ENCODE measurements around the gene BHLHA15.
A peak's percentile ranks its signal among the peaks of the same experiment; 100 is the strongest.

The BHLHA15 gene

DNA sequence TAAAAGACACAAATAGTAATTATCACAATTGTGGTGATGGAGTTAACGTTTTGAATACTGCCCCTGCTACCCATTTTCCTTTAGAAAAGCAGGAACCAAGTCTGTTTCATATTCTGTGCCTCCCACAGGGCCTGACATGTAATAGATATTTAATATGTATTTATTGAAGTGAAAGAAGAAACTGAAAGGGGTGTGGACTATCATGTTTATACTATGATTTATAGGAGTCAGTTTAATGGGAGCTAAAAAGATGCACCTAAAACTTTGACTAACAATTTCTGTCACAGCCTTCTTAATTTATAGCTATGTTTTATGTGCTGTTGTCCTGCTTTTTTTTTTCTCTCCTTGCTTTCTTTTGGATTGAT is 24.1 kb upstream of the BHLHA15 start:
- DNase-seq (ENCODE audit: low spot score), result no peak

DNA sequence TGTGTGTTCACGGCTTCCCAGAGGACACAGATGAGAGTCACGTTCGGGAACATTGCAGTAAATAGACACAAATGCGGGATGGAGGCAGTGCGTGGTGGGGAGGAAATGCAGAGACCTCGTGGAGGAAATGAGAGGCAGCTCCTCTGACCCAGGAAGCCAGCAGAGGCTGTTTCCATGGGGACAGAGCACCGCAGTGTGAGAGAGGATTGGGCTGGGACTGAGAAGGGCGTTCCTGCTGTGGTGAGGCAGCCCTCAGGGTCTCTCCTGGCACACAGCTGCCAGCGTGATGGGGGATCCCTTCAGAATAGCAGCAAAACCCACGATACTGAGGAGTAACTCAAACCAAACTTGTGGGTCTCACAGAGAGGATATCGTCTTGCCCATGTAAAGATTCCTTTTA is 21.7 kb upstream of the BHLHA15 start:
- DNase-seq (ENCODE audit: low spot score), result no peak

DNA sequence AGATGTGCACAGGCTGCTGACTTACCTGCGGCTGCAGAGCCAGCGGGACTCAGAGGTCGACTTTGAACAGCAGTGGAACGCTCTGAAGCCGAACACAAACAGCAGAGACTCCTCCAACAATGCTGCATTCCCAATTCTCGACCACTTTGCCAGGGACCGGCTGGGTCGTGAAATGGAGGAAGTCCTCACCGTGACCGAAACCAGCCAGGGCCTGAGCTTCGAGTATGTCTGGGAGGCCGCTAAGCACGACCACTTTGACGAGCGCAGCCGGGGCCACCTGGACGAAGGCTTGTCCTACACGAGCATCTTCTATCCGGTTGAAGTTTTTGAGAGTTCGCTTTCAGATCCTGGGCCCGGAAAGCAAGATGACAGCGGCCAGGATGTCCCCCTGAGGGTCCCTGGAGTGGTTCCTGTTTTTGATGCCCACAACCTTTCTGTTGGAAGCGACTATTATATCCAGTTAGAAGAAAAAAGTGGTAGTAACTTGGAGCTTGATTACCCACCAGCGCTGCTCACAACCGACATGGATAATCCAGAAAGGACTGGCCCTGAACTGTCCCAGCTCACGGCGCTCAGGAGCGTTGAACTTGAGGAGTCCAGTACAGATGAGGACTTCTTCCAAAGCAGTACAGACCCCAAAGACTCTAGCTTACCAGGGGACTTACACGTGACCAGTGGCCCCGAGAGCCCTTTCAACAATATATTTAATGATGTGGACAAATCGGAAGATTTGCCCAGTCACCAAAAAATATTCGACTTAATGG is 19.4 kb upstream of the BHLHA15 start:
- no peak for DNase-seq (ENCODE audit: low spot score)

DNA sequence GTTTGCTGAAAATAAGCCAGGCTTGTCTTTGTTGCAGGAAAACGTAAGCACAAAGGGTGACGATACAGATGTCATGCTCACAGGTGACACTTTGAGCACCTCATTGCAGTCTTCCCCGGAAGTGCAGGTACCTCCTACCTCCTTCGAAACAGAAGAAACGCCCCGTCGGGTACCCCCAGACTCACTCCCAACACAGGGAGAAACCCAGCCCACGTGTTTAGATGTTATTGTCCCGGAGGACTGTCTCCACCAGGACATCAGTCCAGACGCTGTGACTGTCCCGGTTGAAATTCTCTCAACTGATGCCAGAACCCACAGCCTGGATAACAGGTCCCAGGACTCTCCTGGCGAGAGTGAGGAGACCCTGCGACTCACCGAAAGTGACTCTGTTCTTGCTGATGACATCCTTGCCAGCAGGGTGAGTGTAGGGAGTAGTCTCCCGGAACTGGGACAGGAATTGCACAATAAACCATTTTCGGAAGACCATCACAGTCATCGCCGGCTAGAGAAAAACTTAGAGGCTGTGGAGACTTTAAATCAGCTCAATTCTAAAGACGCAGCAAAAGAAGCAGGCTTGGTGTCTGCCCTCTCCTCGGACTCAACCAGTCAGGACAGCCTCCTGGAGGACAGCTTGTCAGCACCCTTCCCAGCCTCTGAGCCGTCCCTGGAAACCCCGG is 18.3 kb upstream of the BHLHA15 start:
- DNase-seq (ENCODE audit: low spot score), result no peak

DNA sequence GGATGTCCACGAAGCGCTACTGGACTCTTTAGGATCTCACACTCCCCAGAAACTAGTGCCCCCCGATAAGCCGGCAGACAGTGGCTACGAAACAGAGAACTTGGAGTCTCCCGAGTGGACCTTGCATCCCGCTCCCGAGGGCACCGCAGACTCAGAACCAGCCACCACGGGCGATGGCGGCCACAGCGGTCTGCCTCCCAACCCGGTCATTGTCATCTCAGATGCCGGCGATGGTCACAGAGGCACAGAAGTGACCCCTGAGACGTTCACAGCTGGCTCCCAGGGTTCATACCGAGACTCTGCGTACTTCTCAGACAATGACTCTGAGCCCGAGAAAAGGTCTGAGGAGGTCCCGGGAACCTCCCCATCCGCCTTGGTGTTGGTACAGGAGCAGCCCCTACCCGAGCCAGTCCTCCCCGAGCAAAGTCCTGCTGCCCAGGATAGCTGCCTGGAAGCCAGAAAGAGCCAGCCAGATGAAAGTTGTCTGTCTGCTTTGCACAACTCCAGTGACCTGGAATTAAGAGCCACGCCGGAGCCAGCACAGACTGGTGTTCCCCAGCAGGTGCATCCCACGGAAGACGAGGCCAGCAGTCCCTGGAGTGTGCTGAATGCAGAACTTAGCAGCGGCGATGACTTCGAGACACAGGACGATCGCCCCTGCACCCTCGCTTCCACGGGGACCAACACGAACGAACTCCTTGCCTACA is 17.6 kb upstream of the BHLHA15 start:
- DNase-seq (ENCODE audit: low spot score), result no peak

DNA sequence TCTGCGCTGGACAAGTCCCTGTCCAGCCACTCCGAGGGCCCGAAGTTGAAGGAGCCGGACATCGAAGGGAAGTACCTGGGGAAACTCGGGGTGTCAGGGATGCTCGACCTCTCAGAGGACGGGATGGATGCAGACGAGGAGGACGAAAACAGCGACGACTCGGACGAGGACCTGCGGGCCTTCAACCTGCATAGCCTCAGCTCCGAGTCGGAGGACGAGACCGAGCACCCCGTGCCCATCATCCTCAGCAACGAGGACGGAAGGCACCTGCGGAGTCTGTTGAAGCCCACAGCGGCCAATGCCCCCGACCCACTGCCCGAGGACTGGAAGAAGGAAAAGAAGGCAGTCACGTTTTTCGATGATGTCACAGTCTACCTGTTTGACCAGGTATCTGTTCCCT is 17.1 kb upstream of the BHLHA15 start:
- no peak for DNase-seq (ENCODE audit: low spot score)

DNA sequence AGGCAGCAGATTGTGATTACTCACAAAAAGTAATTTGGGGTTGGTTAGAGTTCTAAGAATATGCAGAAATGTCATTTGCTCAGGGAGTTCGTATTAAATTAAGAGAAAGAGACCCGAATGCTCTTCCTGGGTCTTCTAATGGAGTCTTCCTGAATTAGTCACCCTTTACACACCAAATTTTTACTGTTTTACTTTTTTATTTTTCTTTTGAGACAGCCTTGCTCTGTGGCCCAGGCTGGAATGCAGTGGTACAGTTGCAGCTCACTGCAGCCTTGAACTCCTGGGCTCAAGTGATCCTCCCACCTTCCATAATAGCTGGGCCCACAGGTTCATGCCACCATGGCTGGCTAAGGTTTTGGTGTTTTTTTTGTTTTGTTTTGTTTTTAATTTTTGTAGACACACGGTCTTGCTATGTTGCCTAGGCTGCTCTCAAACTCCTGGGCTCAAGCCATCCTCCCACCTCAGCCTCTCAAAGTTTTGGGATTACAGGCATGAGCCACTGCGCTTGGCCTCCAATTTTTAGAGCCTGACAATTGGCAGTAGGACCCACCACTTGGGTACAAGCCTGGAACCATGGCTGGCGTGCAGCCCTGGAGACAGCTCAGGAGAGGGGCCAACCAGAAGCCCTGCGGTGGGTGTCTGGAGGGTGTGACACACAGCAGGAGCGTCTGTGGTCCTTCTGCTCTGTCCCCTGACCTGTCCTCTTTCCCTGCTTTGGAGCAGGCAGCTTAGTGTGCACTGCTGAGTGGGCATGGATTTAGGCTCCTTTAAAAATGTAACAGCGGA is 16.4 kb upstream of the BHLHA15 start:
- no peak for DNase-seq (ENCODE audit: low spot score)

DNA sequence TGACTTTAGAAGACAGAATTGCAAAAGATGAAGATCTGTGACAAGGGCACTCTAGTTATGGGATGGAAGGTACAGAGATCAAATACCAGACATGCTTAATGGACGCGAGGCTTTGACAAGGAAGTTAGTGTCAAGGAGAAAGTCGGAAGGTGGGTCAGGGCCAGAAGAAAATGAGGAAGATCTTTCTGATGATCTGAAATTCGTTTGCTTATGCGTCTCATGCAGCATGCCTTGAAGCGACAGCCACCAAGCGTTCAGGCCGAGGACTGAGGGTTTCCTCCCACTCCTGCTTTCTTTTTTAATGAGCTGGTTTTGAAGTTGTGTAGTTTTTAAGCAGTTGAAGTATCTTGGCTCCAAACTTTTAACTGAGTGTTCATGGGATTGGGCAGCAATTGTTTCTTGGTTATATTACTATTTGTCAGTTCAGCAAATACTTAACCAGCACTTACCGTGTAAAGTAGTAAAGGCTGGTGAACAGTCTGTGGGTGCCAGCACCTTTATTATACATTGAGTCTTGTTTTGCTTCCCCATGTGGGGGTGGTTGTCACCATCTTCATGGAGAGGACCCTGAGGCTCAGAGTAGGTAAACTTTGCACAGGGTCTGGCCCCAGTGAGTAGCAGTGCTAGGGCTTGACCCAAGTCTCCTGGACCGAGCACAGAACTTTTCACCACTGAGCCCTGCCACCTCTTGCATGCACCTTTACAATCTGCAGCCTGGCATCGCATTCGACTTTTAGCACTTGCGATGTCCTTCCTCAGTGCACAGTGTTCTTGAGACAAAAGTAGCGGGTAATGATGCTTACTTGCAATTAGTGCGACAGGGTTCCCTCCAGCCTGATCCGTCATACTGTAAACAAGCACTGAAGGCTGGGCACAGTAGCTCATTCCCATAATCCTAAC is 14.3 kb upstream of the BHLHA15 start:
- DNase-seq (ENCODE audit: low spot score), result no peak

DNA sequence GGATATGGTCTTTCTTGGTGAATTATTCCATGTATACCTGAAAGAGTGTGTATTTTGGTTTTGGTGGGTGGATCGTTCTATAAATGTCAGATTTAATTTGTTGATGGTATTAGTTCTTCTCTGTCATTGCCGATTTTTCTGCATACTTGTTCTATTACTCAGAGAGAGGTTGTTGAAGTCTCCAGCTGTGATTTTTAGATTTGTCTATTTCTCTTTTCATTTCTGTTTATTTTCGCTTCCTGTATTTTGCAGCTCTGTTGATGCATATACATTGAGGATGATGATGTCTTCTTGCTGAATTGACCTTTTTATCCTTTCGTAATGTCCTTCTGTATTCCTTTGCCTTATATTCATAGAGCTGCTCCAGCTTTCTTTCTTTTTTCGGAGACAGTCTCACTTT is 12.1 kb upstream of the BHLHA15 start:
- DNase-seq (ENCODE audit: low spot score), result no peak

DNA sequence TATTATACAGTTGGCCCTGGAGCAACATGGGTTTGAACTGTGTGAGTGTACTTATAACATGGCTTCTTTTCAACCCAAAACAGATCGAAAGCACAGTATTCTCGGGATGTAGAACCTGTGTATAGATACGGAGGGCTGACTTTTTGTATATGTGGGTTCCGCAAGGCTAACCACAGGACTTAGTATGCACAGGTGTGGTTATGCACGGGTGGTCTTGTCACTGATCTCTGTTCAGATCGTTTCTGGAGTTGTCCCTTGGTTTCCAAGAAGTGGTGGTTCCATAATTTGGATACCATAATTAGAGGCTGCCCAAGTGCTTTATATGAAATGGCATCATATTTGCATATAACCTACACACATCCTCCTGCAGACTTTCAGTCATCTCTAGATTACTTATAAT is 10.9 kb upstream of the BHLHA15 start:
- no peak for DNase-seq (ENCODE audit: low spot score)

DNA sequence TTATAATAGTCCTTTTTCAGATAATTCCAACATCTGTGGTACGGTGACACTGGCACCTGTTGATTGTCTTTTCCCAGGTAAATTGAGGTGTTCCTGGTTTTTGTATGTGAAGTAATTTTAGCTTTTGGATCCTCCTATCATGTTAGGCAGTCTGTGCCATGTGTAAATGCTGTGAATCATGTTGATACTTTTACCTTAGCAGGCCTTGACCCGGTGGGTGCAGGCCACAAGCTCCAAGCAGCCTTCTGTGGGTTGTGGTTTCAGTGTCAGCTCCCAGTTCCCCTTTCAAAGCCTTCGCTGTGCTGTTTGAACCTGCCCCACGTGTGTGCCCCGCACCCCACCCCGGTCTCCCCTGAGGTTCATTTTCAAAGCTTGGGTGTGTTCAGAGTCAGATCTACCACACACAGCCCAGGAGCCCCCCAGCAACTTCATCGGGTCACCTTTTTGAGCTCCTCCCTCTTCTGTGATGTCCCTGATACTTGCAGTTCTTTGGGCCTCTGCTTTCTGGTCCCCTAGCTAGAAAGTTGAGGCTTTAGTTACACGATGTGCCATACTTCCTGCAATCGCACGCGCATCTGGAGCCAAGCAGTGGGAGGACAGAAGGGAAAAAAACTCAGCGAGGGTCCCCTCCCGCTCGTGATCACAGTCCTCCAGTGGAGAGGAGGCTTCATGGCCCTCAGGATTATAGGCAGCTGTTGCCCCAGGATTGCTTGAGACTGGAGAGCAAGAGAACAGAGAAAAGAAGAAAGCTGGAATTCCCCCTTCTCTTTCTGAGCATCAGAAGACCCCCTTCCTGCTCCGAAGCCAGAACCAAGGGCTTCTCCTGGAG is 8.7 kb upstream of the BHLHA15 start:
- DNase-seq (ENCODE audit: low spot score), result no peak

DNA sequence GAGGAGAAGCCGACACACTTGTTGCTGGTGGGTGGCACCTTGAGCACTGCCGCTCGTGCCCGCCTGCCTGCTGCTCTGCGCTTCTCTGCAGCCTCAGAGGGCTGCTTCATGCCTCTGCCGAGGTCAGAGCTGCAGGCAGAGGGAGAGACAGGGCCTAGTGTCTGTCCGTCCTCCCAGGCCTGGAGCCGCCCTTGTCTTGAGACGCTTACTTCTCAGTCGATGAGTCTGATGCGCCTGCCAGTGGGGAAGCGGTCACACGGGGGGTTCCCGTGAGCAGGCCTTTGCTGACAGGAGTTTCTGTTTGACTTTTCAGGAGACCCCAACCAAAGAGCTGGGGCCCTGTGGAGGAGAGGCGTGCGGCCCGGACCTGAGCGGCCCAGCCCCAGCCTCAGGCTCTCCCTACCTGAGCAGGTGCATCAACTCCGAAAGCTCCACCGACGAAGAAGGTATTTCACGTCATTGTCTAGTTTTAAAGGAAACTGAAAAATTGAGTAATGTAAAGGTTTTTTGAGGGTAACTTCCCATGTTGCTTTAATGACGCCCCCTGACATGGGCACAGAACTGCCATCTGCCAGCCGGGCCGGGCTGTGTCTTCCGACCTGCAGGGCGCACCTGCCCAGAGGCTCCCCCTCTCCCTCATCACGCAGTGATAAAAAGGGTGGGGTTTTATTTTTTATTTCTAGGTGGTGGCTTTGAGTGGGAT is 7.8 kb upstream of the BHLHA15 start:
- no peak for DNase-seq (ENCODE audit: low spot score)

DNA sequence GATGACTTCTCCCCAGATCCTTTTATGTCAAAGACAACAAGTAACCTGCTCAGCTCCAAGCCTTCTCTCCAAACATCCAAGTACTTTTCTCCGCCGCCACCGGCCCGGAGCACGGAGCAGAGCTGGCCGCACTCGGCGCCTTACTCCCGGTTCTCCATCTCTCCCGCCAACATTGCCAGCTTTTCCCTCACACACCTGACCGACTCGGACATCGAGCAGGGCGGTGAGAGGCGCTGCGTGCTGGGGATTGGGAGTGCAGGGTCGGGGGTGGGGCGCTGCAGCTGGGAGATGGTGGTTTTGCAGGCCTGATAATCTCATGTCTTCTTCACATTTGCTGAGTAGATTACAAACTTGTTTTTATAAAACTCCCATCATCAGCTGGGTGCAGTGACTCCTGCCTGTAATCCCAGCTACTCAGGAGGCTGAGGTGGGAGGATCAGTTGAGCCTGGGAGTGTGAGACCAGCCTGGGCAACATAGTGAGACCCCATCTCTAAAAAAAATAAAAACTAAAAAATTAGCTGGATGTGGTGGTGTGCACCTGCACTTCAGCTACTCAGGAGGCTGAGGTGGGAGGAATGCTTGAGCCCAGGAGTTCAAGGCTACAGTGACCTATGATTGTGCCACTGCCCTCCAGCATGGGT is 7.2 kb upstream of the BHLHA15 start:
- no peak for DNase-seq (ENCODE audit: low spot score)

DNA sequence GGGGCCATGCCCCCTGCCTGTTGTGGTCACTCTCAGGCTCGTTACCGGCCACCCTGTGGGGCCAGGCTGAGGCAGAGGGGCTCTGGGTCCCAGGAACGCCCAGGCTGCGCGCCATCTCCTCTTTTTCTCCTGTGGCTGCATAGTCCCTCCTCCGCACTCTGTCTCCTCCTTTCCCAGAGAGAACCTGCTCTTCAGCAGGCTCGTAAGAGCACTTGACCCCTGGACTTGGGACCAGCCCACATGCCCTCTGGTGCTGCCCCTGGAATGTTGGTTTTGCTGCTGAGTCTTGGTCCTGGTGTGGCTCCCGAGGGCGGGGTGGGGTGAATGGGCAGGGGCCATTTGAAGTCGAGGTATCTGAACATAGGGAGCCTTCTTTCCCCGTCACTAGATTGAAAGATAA is 6.6 kb upstream of the BHLHA15 start:
- peak; percentile 12 for DNase-seq (ENCODE audit: low spot score)

DNA sequence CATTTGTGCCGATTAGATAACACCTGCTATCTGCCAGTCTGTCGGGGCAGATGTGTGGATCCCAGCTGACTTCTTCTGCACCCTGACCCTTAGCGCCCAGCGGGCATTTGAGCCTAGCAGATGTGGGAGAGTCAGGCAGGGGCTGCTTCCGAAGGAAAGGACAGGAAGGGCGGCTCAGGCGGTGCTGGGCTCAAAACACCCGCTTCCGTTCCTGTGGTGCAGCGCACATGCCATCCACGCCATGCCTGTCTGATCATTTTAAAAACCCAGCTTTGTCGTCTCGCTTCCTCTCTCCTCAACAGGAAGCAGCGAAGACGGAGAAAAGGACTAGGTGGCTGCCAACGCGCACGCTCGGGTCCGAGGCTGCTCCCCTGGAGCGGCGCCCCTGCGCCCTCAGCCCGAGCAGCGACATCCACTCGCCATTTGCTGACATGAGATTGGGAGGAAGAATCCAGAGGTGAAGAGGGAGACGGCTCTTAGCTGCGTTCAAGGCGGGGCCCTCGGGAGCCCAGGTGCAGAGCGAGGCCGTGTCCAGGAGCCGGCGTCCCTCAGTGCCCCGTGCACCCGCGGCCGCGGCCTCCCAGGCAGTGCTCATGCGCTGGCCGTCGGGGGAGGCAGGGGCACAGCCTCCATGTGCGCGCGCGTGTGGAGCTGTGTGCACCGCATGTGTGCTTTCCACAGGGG is 5.9 kb upstream of the BHLHA15 start:
- peak; percentile 21 for DNase-seq (ENCODE audit: low spot score)

DNA sequence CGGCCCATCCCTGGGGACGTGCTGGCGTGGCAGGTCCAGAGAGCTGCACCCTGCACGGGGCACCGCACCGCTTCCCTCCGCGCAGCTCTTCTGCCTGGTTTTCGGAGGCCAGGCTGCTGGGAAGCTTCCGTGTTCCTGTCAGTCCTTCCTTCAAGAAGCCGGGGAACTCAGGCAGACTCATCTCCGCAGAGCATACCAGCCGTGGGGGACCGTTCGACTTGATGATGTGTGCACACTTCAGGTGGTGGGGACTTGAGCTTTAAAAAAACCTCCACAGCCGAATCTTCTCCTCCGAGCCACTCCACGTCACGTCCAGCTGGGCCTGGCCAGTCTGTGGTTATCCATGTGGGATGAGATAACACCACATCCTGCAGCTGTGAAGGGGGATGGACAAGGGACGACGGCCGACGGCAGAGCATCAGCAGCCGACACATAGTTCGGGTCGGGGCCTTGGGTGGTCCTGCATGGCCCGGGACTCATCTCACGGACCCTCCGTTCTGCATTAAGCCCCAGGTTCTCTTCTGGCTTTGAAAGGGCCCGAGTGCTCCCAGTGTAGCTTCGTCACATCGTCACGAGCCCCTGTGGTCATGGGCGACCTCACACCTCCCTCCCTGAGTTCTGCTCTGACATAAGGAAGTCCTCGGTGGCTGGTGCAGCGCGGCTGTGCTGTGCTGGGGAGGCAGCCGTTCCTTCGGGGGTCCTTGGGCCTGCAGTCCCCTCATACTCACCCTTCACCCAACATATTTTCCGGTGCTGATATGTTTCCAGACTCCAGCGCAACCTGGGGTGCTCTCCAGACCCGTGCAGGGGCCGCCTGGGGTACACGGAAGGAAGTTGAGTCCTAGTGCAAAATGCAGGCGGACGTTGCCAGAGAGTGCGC is 4.5 kb upstream of the BHLHA15 start:
- peak; percentile 12 for DNase-seq (ENCODE audit: low spot score)

DNA sequence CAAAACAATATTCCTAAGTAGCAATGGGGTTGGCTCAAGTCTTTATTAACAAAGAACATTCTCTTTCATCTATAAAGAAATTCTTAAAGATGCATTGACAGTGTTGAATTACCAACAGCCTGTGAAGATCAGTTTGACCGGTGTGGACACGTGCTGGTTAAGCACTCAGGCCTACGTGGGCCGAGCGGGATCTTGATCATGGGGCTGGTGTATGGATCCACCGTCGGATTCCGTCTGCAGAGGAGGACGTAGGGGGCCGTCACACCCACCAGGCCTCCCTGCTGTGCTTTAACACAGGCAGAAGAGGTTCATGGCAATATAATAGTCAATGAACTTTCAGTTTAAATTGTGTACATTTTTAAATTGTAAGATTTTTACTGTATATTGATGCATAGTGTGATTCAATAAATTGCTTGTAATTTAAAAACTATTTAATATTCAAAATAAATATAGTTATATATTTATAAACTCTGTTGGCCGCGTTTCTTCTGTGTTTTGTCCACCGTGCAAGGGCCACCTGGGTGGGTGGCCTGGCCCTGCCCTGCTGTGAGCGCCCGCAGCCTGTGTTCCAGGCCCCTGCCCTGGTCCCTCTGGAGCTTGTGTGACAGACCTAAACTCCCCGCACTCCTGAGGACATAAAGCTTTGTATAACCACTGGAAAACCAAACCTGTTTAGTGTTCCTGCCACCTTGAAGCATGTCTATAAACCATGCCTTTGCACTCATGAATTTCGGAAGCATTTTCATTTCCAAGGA is 1.9 kb upstream of the BHLHA15 start:
- peak; percentile 22 for DNase-seq (ENCODE audit: low spot score)
